ENCODE measurements around the gene CDKL5.

The CDKL5 gene

DNA sequence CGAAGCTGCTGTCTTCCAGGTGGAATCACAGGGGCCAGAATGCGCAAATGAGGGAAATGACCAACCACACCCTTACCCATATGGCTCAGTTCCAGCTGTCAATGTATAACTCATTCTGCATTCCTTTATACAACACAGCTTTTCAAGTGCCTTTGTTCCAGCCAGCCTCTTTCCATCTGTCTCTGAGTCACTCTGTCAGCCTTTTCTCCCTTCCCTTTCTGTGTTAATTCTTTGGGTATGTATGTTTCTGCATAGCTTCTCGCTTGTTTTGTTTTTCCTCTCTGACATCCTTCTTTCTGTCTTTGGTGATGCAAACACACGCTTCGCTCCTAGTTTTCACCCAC, 192.0 kb downstream of the CDKL5 start:
- DNase-seq (ENCODE audit: low read depth) = peak; percentile 54
- TF ChIP-seq, protein P1, sequence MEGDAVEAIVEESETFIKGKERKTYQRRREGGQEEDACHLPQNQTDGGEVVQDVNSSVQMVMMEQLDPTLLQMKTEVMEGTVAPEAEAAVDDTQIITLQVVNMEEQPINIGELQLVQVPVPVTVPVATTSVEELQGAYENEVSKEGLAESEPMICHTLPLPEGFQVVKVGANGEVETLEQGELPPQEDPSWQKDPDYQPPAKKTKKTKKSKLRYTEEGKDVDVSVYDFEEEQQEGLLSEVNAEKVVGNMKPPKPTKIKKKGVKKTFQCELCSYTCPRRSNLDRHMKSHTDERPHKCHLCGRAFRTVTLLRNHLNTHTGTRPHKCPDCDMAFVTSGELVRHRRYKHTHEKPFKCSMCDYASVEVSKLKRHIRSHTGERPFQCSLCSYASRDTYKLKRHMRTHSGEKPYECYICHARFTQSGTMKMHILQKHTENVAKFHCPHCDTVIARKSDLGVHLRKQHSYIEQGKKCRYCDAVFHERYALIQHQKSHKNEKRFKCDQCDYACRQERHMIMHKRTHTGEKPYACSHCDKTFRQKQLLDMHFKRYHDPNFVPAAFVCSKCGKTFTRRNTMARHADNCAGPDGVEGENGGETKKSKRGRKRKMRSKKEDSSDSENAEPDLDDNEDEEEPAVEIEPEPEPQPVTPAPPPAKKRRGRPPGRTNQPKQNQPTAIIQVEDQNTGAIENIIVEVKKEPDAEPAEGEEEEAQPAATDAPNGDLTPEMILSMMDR (conservative IDR thresholded peaks at IDR 0.05; ENCODE audit: control insufficient read depth, insufficient read depth, low read depth, low read length) = no peak
- H3K4me3 ChIP-seq (ENCODE audit: control insufficient read depth, low read depth, low read length) = no peak overlapping the region

DNA sequence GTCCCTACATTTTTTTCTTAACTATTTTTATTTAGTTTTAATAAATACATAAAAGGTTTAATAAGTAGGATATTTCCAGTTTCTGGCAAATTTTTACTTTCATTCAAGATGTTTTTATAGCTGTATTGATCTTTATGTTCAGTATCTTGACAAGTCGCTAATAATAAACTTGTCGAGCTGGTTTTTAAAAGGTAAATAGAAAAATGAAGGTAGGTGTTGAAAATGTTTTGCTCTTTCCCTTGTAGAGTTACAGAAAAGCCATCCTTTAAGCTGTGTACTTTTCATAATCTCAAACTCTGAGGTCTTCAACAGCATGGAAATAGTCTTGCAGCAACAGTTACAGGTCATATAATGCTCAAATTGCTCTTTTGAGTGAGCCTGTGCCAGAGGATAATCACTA, 193.9 kb downstream of the CDKL5 start:
- no peak overlapping the region for H3K4me3 ChIP-seq (ENCODE audit: control insufficient read depth, low read depth, low read length)
- no peak for DNase-seq (ENCODE audit: low read depth)
- TF ChIP-seq, protein P1 (conservative IDR thresholded peaks at IDR 0.05; ENCODE audit: control insufficient read depth, insufficient read depth, low read depth, low read length) = no peak

DNA sequence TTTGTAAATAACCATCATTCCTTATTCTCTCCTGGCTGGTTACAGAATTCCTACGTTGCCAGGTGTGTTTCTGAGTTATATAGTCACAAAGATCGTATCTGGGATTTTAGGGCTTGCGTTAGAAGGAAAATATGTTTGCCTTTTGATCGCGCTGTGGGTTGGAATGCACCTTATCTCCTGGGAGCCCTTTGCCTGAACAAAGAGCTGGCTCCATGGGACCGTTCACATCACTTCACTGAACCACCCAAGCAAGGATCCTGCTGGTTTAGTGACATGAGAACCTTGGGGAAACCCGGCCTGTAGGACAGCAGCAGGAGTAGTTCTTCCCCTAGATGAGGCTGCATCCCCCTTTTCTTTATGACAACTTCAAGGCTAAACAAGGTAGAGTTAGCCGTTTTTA, 194.9 kb downstream of the CDKL5 start:
- no peak overlapping the region for H3K4me3 ChIP-seq (ENCODE audit: control insufficient read depth, low read depth, low read length)
- TF ChIP-seq, protein P1 (conservative IDR thresholded peaks at IDR 0.05; ENCODE audit: control insufficient read depth, insufficient read depth, low read depth, low read length) = no peak
- DNase-seq (ENCODE audit: low read depth) = no peak

DNA sequence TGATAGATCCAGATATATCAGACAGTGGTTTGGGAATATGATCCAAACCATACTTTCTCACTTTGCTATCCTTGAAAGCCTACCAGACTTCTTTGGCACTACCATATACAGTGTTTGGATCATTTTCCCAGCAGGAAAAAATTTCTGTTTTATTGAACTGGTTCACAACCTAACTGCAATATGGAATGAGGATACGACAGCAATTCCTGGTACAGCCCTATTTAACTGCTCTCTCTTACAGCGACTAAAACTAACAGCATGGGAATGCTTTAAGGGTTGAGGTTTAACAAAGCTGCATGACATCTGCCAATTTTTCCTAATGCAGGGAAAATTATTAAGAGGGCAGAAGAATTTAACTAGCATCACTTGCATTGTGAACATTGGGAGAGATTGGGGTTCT, 199.2 kb downstream of the CDKL5 start:
- no peak for DNase-seq (ENCODE audit: low read depth)
- TF ChIP-seq, protein P1 (conservative IDR thresholded peaks at IDR 0.05; ENCODE audit: control insufficient read depth, insufficient read depth, low read depth, low read length) = no peak
- H3K4me3 ChIP-seq (ENCODE audit: control insufficient read depth, low read depth, low read length) = no peak overlapping the region

DNA sequence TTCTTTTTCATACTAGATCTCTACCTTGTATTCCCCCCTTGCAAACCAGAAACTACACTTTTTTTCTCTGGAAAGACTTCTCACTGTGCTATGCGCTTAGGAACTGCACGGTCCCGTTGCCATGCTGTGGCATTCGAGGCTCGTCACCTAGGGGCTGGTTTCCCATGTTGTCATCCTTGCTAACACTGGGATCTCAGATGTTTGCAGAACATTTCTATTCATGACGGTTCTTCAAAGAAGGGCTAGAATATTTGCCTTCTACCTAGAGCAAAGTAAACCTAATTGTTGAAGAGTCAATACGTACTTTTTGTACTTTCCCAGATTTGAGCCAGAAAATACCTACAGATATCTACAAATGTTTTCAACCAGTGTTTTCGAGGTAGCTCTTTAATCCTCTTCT, 205.5 kb downstream of the CDKL5 start:
- TF ChIP-seq, protein P1 (conservative IDR thresholded peaks at IDR 0.05; ENCODE audit: control insufficient read depth, insufficient read depth, low read depth, low read length) = no peak
- DNase-seq (ENCODE audit: low read depth) = no peak
- no peak overlapping the region for H3K4me3 ChIP-seq (ENCODE audit: control insufficient read depth, low read depth, low read length)

DNA sequence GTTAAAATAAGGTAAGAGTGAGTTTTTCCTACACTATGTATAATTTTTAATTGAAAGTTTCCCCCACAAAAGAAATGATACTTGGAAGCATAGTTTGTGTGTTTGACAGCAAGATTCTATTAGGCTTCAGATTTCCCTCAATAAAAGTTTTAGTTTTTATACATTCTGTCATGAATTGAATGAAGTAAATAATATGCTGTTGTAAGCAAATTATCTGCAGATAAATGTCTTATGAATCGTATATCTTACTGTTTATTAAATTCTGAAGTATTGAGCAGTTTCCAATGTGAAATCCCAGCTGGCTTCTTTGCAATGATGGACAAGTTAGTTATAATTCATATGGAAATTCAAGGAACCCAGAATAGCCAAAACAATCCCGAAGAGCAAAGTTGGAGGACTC, 213.0 kb downstream of the CDKL5 start:
- DNase-seq (ENCODE audit: low read depth) = no peak
- TF ChIP-seq, protein P1 (conservative IDR thresholded peaks at IDR 0.05; ENCODE audit: control insufficient read depth, insufficient read depth, low read depth, low read length) = no peak
- H3K4me3 ChIP-seq (ENCODE audit: control insufficient read depth, low read depth, low read length) = no peak overlapping the region

DNA sequence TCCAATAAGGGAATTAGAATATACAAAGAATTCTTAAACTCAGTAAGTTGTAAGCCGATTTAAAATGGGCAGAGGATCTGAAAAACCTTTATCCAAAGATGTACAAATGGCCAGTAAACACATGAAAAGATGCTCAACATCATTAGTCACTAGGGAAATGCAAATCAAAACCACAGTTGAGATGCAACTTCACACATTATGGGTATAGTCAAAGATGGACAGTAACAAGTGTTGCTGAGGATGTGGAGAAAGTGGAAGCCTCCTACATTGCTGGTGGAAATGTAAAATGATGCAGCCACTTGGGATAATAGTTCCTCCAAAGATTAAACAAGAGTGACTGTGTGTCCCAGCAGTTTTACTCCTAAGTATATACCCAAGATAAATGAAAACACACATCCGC, 213.9 kb downstream of the CDKL5 start:
- no peak for DNase-seq (ENCODE audit: low read depth)
- H3K4me3 ChIP-seq (ENCODE audit: control insufficient read depth, low read depth, low read length) = no peak overlapping the region
- TF ChIP-seq, protein P1 (conservative IDR thresholded peaks at IDR 0.05; ENCODE audit: control insufficient read depth, insufficient read depth, low read depth, low read length) = no peak

Measured in fibroblast of mammary gland (primary cell).